Inflammatory macrophage (primary cell): ENCODE data around the gene KRTAP10-7.
"Not testable (repeated sequence)": the region's sequence is repeated elsewhere in the genome, so short reads cannot be mapped to it uniquely, and the experiment has no call there.

Experiments
- DNase-seq, 2 donors: peaks; one replicate each; pipeline ENCODE4 v3.0.0-alpha.2; 2020 to 2022
- total RNA-seq, 18 experiments: gene quantifications; one replicate each; lab custom pipeline; 2026; ENCODE audit warnings: mixed read lengths in 6 of 18, inconsistent platforms in 2 of 18; lab: John Stamatoyannopoulos, UW

KRTAP10-7 gene, protein sequence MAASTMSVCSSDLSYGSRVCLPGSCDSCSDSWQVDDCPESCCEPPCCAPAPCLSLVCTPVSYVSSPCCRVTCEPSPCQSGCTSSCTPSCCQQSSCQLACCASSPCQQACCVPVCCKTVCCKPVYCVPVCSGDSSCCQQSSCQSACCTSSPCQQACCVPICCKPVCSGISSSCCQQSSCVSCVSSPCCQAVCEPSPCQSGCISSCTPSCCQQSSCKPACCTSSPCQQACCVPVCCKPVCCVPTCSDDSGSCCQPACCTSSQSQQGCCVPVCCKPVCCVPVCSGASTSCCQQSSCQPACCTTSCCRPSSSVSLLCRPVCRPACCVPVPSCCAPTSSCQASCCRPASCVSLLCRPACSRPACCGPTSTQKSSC
- total RNA-seq: 0 to 0.03 (median 0) reads per million in 18 experiments

DNA sequence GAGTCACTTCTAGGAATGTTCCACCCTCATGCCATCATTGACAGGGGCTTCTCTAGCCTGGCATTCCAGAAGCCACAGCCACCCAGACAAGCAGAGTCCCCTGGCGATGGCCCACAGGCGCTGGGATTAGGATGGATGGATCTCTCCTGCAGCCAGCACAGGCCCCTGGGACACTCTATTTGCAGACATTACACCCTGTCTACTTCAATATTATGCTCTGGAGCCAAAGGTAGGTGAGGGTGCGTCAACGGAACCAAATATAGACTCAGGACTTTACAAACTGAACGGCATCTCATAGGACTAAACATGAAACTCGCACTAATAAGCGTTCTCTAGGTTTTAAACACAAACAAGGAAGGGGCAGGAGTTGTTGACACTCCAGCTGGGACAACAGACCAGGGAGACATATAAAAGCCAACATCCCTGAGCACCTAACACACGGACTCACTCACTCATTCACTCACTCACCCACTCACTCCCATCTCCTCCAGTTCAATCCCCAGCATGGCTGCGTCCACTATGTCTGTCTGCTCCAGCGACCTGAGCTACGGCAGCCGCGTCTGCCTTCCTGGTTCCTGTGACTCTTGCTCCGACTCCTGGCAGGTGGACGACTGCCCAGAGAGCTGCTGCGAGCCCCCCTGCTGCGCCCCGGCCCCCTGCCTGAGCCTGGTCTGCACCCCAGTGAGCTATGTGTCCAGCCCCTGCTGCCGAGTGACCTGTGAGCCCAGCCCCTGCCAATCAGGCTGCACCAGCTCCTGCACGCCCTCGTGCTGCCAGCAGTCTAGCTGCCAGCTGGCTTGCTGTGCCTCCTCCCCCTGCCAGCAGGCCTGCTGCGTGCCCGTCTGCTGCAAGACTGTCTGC, at the start of gene KRTAP10-7:
Gene KRTAP10-7, plus strand, starts transcription at position 480 of the 861 bp plus-strand sequence. Its CDS starts 25 bp downstream, at position 505.
- DNase-seq: not testable (repeated sequence)

DNA sequence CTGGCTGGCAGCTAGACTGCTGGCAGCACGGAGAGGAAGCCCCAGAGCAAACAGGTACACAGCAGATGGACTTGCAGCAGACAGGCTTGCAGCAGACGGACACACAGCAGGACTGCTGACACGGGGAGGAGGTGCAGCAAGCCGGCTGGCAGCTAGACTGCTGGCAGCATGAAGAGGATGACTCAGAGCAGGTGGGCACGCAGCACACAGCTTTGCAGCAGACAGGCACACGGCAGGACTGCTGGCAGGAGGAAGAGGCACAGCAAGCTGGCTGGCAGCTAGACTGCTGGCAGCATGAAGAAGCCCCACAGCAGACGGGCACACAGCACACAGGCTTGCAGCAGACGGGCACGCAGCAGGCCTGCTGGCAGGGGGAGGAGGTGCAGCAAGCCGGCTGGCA, 49.6 kb upstream of the KRTAP10-7 start:
- no peak for DNase-seq

DNA sequence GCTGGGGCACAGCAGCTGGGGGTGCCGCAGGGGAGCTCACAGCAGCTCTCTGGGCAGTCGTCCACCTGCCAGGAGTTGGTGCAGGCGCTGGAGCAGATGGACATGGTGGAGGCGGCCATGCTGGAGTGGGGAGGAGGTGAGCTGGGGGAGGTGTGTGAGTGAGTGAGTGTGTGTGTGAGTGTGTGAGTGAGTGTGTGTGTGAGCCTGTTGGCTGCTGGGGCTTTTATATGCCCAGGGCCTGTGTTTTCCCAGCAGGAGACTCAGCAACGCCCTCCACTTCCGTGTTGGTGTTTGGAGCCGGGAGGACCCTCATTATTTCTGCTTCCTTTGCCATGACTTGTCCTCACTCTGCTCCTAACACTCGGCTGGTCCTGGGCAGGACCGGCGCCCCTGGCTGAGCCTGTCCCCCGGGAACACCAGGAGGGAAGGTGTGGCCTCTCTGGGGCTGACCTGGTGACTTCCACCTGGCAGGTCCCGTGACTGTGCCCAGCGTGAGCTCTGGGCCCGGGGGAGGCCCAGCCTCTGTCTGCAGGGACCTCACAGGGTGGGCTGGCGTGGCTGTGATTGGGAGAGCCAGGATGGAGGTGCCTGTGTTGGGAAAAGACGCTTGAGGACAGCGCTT, 48.9 kb upstream of the KRTAP10-7 start, which contains the start of gene KRTAP10-2:
Gene KRTAP10-2, minus strand, starts transcription at position 166 of the 622 bp plus-strand sequence. Its CDS starts 47 bp downstream, at position 119.
- no peak for DNase-seq

DNA sequence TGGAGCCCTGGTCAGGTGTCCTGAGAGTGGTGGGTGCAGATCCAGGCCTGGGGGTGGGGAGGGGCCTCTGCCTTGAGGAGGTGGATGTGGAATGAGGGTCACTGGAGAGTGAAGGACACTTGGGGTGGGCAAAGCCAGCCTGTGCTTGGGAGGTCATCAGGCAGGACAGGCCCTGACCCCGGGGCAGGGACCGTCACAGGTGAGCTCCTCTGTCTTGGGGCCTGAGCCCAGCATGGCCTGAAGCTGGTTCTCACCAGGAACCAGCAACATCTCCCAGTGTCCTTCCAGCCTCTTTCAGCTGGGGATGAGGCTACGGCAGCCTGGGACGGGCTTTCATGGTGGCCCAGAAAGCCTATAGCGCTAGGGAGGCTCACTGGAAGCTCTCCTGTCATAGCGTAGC, 48.3 kb upstream of the KRTAP10-7 start:
- no peak for DNase-seq

DNA sequence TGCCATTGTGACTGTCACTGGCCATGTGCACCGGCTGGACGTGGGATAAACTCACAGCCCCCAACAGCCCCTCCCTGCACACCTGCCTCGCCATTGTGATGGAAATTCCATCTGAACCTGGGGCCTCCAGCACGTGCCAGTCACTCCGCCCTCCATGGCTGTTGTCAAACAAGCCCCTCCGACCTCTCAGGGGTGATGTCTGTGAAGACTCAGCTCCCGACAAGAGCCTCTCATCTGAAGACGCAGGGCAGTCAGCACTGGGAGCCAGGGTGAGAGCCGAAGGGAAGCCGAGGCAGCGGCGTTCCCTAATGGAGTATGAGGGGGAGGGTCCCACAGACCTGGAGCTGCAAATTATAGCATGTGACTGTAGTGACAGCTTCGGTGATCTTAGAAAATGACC, 47.7 kb upstream of the KRTAP10-7 start:
- no peak for DNase-seq

DNA sequence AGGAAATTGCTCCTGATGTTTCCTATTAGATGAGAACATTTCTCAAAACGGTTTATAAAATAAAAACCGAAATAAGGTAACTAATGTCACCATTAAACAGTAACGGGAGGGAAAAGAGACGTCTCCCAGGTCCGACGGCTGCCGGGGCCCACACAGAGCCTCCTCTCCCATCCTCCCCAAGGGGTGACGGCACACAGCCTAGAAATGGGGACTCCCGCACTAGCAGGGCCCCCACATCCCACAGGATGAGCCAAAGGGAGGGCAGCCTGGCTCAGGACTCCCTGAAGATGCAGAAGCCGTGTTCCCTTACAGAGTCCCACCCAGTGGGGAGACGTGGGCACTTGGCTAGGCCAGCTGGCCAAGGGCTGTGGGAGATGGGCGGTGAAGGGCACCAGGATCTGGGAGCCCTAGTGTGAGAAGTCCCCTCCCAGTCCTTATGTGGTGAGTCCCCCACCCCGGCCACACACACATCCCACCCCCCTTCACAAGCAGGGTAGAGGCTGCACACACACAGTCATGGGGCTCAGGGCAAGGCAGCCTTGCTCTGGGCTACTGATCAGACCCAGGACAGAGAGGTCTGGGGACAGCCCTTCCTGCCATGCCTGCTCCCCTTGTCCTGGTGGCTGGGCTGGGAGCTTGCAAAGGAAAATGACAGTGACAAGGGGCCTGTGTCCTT, 45.1 kb upstream of the KRTAP10-7 start:
- no peak for DNase-seq

DNA sequence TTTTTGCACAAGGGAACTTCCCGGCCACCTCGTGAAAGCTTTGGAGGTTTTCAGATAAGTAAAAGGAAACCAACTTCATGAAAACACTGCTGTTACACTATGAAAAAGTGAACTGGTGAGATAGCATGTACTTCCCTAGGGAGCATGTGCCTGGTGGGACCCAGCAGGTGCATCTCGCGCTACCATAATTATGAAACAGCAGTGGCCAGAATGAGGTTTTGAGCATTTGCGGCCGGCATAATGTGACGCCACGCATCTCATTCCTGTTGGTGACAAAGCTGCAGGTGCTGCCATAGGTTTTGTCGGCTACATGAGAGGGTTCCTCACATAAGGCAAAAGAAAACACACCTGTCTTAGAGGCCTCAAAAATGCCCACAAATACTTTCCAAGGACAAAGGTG, 43.5 kb upstream of the KRTAP10-7 start:
- no peak for DNase-seq

DNA sequence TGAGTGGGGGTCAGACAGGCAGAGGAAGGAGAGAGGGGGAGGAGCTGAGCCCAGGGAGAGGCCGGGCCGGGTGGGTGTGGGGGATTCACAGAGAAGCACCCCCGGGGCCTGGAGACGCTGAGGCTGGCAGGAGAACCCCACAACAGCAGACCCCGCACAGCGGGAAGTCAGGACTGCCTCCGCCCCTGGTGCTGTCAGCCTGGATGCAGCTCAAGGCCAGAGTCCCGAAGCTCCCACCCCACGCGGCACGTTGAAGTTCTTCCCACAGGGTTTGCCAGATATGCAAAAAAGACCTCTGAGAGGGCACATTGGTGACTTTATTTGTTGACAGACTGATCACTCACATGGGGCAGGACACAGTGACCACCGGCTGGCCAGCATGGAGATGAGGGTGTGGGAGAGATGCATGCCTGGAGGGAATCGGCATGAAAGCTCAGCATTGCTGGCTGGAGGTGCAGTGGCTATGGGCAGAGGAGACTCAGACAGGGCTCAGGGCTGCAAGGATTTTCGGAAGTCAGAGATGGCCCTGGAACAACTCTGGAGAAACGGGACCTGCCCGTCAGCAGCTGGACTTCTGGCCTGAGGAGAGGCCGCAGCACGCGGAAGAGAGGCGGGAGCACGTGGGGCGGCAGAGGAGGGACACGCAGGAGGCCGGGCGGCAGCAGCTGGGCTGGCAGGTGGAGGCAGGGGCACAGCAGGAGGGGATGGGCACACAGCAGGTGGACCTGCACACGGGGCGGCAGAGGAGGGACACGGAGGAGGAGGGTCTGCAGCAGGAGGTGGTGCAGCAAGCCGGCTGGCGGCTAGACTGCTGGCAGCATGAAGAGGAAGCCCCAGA, 42.7 kb upstream of the KRTAP10-7 start:
- no peak for DNase-seq

DNA sequence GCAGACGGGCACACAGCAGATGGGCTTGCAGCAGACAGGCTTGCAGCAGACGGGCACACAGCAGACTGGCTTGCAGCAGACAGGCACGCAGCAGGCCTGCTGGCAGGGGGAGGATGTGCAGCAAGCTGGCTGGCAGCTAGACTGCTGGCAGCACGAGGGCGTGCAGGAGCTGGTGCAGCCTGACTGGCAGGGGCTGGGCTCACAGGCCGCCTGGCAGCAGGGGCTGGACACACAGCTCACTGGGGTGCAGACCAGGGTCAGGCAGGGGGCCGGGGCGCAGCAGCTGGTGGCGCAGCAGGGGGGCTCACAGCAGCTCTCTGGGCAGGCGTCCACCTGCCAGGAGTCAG, 42.1 kb upstream of the KRTAP10-7 start:
- not testable (repeated sequence) for DNase-seq

DNA sequence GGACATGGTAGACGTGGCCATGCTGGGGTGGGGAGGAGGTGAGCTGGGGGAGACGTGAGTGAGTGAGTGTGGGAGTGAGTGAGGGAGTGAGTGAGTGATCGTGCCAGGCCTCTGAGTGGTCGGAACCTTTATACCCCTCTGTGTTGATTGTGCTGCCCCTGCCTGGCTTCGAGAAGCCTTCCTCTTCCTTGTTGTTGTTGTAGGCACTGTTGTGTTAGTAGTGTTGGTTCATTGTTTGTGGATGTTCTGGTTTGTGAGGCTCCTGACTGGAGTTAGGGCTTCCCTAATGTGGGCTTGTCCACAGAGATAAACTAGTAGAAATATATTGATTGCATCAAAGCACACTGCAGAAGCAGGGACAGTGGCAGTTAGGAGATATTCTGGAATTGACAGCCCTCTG, 41.7 kb upstream of the KRTAP10-7 start, which contains the start of gene KRTAP10-3:
Gene KRTAP10-3, minus strand, starts transcription at position 101 of the 400 bp plus-strand sequence. Its CDS starts 80 bp downstream, at position 21.
- DNase-seq: no peak

DNA sequence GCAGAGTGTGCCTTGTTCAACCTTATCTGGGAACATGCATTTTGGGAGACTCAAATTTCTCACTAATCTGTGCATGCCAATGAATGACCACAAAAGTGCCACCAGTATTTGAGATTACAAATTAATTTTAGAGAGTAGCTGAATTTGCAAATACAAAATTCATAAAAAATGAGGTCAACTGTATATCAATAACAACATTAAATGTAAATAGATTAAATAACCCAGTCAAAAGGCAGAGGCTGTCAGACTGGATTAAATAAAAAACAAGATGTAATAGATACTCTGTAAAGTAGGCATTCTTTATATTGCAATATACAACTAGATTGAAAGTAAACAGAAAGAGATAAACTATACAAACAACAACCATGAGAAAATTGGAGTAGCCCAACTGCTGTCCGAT, 36.3 kb upstream of the KRTAP10-7 start:
- no peak for DNase-seq

DNA sequence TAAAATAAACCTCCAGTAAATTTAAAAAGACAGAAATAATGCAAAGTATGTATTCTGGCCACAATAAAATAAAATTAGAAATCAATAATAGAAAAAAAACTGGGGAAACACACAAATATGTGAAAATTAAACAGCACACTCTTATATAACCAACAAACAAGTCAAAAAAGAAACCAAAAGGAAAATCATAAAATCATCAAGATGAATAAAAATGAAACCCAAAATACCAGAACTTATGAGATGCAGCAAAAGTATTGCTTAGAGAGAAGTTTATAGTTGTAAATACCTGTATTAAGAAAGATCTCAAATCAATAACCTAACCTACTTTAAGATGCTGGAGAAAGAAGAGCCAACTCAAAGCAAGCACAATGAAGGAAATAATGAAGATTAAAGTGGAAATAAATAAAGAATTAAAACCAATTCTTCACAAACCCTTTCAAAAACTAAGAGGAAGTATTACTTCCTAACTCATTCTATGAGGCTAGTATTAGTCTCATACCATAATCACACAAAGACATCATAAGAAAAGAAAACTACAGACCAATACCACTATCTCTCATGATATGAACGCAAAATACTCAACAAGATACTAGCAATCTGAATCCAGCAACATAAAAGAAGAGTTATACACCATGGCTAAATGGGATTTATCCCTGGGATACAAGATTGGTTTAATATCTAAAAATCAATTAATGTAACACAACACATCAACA, 35.4 kb upstream of the KRTAP10-7 start:
- no peak for DNase-seq

DNA sequence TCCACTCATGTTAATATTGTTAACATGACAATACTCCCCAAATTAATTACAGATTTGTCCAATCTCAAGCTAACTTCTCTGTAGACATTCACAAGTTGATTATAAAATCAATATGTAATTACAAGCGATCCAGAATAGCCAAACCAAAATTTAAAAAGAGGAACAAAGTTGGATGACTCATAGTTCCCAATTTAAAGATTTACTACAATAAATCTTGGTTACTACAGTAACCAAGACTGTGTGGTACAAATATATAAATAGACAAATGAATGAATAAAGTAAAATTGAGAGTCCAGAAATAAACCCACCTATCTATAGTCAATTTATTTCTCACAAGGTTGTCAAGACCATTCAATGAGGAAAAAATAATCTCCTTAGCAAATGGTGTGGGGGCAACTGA, 34.0 kb upstream of the KRTAP10-7 start:
- peak in 1 of 2 donors; percentile 67 for DNase-seq

DNA sequence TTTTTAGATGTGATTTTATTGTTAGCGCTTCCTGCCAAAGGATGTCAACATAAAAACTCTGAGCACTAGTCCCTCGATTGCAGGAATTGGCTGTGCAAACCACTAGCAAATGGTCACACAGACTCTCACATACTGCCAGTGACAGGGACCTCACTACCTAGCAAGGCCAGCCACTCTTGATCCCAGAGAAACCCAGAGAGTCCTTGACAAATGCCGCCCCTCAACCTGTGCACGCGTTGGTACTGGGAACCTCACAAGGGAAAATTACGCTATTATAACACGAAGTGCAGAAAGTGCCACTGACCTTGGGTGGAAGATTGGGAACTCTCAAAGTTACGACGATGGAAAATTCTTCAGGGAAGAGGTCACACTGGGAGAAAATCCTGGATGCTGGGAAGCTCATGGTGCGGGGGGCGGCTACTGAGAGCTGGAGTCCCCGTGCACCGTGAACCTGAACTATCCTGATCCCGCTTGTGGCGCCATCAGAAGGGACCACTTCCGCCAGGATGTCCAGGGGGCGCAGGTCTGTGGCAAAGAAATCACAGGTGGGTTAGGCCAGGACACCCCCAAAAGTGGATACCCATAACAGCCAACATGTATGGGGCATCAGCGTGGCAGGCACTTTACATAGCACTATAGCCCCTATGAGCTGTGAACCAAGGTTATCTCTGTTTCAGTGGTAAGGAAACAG, 32.8 kb upstream of the KRTAP10-7 start:
- no peak for DNase-seq

DNA sequence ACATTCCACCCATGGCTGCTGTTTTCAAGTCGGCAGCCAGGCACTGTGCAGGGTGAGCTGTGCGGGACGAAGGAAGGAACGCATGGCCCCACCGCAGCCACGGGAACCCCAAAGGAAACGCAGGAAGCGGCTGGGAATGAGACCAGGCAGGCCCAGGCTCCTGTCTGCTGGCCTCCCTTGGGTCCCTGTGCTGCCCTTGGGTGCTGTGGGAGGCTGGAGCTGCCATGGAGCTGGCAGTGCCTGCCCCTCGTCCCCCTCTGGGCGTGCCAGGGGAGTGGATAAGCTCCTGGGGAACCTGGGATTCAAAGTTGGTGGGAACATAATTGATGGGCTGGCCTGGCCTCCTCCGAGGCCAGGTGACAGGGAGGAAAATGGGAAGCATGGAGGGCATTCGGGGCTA, 32.1 kb upstream of the KRTAP10-7 start:
- DNase-seq: no peak

DNA sequence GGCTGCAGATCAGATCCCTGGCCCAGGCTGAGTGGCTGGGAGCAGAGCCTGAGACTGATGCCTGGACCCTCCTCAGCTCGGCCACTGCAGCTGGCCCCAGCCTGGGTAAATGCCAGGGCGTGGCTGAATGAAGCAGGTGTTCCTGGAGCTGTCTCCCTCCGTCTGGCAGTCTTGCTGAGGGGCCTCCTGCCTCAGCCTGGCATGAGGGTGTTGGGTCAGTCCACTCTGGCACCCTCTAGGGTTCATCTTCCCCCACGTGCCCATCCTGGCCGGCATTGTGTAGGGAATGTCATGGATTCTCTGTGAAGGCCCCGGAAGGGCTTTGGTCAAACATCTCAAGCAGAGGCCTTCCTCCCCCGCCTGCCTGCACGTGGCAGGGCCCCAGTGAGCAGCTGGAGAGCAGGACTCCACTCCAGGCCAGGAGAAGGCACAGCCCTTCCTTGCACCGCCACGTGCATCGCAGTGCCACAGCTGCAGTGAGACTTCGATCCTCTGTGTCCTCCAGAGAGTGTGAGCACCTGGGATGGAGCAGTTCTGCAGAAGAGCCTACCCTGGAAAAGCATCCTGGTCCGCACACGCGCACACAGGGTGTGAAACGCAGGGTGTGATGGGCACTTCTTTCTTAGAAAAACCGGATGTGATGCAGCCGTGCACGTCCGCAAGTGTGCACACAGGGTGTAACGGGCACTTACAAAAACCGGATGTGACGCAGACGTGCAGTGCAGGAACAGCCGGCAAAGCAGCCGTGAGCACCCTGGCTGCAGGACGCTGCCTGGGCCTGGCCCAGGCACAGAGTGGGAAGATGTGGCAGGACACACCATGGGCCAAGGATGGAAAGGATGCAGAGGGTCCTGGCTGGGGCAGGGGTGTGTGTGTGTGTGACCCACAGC, 31.5 kb upstream of the KRTAP10-7 start:
- DNase-seq: no peak

DNA sequence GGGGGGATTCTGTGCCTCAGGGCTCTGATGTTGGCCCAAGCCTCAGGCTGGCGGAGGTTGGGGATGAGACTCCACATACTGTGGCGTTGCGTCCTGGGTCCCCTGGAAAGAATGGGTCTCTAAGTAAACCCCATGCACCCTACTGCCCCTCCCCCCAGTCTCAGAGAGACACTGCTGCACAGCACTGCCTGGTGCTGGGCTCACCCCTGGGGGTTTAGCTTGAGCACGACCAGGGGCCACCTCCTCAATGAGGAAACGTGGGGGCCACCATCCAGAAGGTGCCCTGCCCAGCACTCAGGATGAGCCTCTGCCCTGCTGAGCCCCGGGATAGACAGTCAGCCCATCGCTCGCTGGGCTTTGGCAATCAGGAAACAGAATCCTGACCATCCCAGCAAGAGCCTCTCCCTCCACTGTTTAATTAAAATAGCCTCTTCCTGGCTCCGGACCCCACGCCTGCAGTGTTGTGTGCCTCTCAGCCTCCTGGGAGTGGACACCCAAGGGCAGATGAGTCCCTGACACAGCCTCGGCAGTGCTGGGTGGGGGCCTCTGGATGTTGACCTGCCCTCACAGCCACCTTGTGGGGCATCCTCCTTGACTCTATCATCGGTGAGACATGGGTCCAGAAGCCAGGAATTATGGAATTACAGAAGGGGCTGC, 30.4 kb upstream of the KRTAP10-7 start:
- no peak for DNase-seq

DNA sequence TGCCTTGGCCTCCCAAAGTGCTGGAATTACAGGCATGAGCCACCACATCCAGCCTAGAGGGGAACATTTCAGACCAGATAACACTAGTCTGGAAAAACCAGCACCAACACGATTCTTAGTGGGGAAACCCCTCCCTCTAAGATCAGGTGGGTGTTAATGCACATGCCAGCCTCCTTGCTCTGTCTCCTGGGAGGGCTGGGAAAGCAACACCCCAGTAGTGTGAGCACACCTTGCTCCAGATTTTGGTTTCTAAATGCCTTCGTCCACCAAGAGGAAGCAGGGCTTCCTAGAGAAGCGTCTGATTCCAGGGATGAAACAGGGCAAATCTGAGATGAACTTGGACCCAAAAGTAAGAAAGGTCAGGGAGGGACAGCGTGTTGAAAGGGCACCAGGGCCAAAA, 29.1 kb upstream of the KRTAP10-7 start:
- no peak for DNase-seq
